ENCODE results near the gene CHST8. TPM values are rescaled to one million over a fixed set of nuclear protein-coding genes. Genes with fewer than 3 reads are reported as not detected.

CHST8 gene
- total RNA-seq, 1 donor = not detected

DNA sequence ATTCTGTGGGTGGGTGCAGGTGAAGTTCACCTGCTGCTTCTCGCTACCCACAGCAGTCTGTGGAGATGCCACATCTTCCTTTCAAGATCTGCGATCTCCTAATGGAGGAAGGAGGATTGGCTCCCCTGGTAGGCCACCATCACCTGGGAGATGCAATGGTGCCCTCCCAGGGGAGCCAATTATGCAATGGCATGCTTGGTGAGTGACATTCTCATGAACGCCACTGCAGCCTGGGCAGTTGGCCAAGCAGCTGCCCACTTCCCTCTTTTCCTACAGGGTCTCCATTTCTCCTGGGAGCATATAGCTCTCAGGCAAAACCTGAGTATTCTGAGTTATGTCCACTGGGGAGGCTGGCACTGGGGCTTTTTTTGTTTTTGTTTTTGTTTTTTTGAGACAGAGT, 91.4 kb downstream of the CHST8 start:
- no peak for DNase-seq (ENCODE audit: low read depth)
- TF ChIP-seq, protein P1, sequence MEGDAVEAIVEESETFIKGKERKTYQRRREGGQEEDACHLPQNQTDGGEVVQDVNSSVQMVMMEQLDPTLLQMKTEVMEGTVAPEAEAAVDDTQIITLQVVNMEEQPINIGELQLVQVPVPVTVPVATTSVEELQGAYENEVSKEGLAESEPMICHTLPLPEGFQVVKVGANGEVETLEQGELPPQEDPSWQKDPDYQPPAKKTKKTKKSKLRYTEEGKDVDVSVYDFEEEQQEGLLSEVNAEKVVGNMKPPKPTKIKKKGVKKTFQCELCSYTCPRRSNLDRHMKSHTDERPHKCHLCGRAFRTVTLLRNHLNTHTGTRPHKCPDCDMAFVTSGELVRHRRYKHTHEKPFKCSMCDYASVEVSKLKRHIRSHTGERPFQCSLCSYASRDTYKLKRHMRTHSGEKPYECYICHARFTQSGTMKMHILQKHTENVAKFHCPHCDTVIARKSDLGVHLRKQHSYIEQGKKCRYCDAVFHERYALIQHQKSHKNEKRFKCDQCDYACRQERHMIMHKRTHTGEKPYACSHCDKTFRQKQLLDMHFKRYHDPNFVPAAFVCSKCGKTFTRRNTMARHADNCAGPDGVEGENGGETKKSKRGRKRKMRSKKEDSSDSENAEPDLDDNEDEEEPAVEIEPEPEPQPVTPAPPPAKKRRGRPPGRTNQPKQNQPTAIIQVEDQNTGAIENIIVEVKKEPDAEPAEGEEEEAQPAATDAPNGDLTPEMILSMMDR (IDR thresholded peaks at IDR 0.05; ENCODE audit: insufficient read depth, low read depth, low read length) = no peak

DNA sequence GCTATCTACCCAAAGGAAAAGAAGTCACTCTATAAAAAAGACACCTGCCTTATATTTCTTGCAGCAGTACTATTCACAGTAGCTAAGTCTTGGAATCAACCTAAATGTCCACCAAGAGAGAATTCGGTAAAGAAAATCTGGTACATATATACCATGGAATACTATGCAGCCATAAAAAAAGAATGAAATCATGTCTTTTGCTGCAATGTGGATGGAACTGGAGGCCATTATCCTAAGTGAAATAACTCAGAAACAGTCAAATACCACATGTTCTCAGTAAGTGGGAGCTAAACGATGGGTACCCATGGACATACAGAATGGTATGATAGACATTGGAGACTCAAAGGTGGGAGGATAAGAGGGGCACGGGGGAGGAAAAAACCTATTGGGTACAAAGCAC, 92.4 kb downstream of the CHST8 start:
- H3K4me3 ChIP-seq (ENCODE audit: low read depth, low read length) = no peak overlapping the region
- DNase-seq (ENCODE audit: low read depth) = no peak
- TF ChIP-seq, protein P1 (IDR thresholded peaks at IDR 0.05; ENCODE audit: insufficient read depth, low read depth, low read length) = no peak

More for the DNA sequence above, 91.4 kb downstream of the CHST8 start:
- H3K4me3 ChIP-seq (ENCODE audit: low read depth, low read length) = no peak overlapping the region

DNA sequence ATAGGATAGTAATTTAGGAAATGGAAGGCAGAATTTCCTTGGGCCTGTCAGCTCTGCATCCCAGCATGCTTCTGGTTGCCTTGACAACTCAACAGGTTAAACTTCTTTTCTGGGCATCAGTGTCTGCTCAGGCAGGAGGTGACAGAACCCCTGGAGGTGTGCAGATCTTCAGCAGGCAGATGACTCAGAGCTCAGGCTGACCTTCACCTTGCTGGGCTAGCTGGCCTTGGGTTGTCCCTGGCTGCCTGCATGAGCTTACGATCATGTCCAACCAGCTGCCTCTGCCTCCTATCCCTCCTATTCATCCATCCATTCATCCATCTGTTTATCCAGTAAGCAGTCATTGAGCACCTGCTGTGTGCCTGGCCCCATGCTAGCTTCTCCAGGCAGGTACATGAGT, 93.7 kb downstream of the CHST8 start:
- H3K4me3 ChIP-seq (ENCODE audit: low read depth, low read length) = no peak overlapping the region
- no peak for DNase-seq (ENCODE audit: low read depth)
- TF ChIP-seq, protein P1 (IDR thresholded peaks at IDR 0.05; ENCODE audit: insufficient read depth, low read depth, low read length) = no peak

DNA sequence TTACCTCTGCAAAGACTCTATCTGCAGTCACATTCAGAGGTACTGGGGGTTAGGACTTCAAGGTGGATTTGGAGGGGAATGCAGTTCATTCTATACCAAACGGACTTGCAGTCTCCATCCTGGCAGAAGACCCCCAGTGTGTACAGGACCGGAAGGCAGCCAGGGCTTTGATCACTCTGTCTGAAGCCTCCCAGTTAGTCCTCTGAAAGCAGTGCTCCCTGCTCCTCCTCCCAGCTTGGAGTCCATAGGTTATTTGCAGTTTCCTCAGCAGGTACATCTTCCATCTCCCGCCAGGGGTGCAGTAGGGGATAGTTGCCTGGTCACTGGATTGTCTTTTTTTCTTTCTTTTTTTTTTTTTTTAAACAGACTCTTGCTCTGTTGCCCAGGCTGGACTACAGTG, 96.1 kb downstream of the CHST8 start:
- H3K4me3 ChIP-seq (ENCODE audit: low read depth, low read length) = no peak overlapping the region
- TF ChIP-seq, protein P1 (IDR thresholded peaks at IDR 0.05; ENCODE audit: insufficient read depth, low read depth, low read length) = no peak
- DNase-seq (ENCODE audit: low read depth) = no peak

DNA sequence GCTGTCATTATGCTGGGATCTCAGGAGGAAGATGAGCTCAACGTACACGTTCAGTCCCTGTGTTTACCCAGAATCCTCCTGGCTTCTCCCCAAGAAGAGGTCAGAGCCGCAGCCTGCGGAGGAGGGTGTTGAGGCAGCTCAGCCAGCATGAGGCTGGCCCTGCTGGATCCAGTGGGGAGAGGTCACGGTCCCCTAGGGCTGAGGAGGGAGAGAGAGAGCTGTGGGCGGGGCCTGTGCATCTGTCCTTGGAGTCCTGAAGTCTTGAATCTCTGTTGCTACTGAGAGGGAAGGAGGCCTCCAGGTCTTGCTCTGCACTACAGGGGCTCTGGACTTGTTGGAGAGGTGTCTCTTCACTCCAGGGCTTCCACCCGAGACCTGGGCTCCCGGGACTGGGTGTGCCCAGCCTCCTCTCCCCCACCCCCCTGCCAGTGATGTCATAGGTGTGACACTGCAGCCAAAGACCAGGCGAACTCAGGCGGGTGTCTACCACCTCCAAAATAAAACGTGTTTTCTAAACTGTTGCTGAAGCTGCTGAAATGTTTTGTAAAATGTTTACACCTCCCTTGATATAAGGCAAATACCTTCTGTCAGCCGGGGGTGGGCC, 97.0 kb downstream of the CHST8 start:
- DNase-seq (ENCODE audit: low read depth) = no peak
- no peak overlapping the region for H3K4me3 ChIP-seq (ENCODE audit: low read depth, low read length)
- TF ChIP-seq, protein P1 (IDR thresholded peaks at IDR 0.05; ENCODE audit: insufficient read depth, low read depth, low read length) = no peak

DNA sequence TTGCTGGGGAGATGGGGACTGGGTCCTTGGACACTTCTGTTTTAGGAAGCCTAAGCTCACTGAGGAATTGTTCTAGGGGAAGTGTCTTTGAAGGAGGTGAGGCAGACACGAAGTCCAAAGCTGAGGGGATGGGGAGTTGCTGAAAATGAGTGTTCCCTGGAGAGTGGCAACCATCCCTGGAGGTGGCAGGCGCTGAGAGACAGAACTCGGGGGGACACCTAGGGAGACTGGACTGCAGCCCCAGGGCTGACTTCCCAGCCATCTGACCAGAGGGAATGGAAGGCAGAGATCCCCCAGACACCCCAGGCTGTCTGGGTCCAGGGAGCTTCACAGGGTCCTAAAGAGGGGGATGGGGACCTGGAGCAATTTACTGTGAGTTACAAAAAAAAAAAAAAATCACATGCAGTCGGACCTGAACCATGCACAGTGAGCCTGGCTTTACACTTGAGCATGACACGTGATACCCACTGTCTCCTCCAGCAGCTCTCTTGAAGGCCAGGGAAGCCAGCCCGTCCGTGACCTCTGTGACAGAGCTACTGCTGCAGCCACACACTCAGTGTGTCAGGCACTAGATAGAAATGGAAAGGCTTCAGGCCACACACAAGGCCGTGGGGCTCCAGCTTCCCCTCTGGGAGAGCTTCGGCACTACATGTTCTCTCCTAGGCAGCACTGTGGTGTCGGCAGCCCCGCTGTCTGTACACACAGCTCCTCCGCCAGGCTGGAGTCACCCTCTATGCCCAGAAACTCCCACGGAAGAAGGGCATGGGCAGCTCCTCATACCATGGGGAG, 97.8 kb downstream of the CHST8 start:
- no peak overlapping the region for H3K4me3 ChIP-seq (ENCODE audit: low read depth, low read length)
- no peak for DNase-seq (ENCODE audit: low read depth)
- TF ChIP-seq, protein P1 (IDR thresholded peaks at IDR 0.05; ENCODE audit: insufficient read depth, low read depth, low read length) = no peak

Measured in fibroblast of villous mesenchyme (primary cell).